GM12892 (cell line): ENCODE data around the gene RFXAP.

Experiments used
- POLR2A ChIP-seq: IDR thresholded peaks from 2 replicates; pipeline ENCODE4 v1.6.1; 2011; ENCODE audit warnings: low read depth, low read length, control low read depth
- POLR2AphosphoS5 ChIP-seq: IDR thresholded peaks from 2 replicates; pipeline ENCODE4 v1.6.1; 2011; ENCODE audit warnings: low read depth, low read length, control low read depth

DNA sequence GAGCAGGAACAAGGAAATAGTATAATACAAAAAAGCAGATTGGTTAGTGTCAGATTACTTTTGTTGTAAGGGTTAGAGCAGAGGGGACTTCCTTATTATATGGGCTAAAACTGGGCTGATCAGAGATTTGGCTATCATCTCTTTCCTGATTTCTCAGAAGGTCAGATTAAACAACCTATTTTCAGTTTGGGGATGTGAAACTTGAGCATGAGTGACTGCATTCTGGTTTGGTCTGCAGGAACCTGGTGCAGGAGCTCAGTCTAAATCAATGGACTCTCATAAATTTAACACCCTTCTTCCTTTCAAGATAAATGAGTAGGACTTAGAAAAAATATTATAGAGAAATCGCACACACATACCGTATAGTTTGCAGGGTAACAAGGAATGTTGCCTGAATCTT is 12.9 kb upstream of the RFXAP start:
- TF ChIP-seq POLR2A (no peak), POLR2AphosphoS5 (no peak)
